SK-N-MC (cell line): ENCODE results near the gene ZNF483.
A peak's percentile ranks its signal among the peaks of the same experiment; 100 is the strongest.
"Not testable (repeated sequence)": the region's sequence is repeated elsewhere in the genome, so short reads cannot be mapped to it uniquely, and the experiment has no call there.

Experiments
- DNase-seq: peaks from one replicate; pipeline ENCODE4 v3.0.0-alpha.2; 2011; ENCODE audit warnings: low read depth, low spot score
- H3K27ac ChIP-seq: fragments of 200-600 bp; sonication (generic); 2 replicates; pipeline ENCODE4 v1.5.1; 2016; ENCODE audit warnings: mixed run types
- H3K36me3 ChIP-seq: fragments of 200-600 bp; sonication (generic); 2 replicates; pipeline ENCODE4 v1.6.1; 2017; ENCODE audit warnings: antibody characterized with exemption, low read length, mixed read lengths; ENCODE audit not compliant: insufficient read depth
- H3K4me3 ChIP-seq: fragments of 200-600 bp; sonication (generic); 2 replicates; pipeline ENCODE4 v1.5.1; 2016
- H3K9ac ChIP-seq: fragments of 200-600 bp; sonication (generic); 2 replicates; pipeline ENCODE4 v1.8.0; 2017; ENCODE audit warnings: mixed run types, mixed read lengths; ENCODE audit not compliant: insufficient read length
- H3K9me3 ChIP-seq: fragments of 200-600 bp; sonication (generic); 2 replicates; pipeline ENCODE4 v1.6.1; 2017; ENCODE audit warnings: low read depth, mild to moderate bottlenecking, antibody characterized with exemption, low read length, moderate library complexity, mixed read lengths
- EZH2 ChIP-seq: fragments of 200-600 bp; sonication (generic); IDR thresholded peaks from one replicate; pipeline ENCODE4 v1.6.1; 2017; ENCODE audit warnings: antibody characterized with exemption
- FOXP2 ChIP-seq: optimal IDR thresholded peaks from 2 replicates; pipeline ENCODE3; 2011; ENCODE audit warnings: mild to moderate bottlenecking, moderate library complexity; ENCODE audit not compliant: insufficient read depth; ENCODE audit errors: extremely low read length, control extremely low read depth
- POLR2AphosphoS5 ChIP-seq: IDR thresholded peaks from 2 replicates; pipeline ENCODE4 v1.6.1; 2012; ENCODE audit warnings: mild to moderate bottlenecking, low read depth, low read length, borderline replicate concordance

Gene ZNF483

DNA sequence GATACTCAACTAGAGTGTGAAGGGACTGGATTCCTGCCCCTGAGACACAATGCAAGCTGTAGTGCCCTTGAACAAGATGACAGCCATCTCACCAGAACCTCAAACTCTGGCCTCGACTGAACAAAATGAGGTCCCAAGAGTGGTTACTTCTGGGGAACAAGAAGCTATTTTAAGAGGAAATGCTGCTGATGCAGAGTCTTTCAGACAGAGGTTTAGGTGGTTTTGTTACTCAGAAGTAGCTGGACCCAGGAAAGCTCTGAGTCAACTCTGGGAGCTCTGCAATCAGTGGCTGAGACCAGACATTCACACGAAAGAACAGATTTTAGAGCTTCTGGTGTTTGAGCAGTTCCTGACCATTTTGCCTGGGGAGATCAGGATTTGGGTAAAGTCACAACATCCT, 2.4 kb downstream of the ZNF483 start:
- no peaks in the 10 kb centered on the region for H3K9me3 ChIP-seq
- 0 out of 2 replicates have a peak, but pooled peaks cover 3% of the 10 kb centered on the region for H3K36me3 ChIP-seq
- no peak overlapping the region for H3K4me3 ChIP-seq
- TF ChIP-seq FOXP2 = no peak
- TF ChIP-seq POLR2AphosphoS5 = no peak
- TF ChIP-seq EZH2 = no peak
- no peak for DNase-seq
- H3K9ac ChIP-seq = no peak overlapping the region
- no peak overlapping the region for H3K27ac ChIP-seq

DNA sequence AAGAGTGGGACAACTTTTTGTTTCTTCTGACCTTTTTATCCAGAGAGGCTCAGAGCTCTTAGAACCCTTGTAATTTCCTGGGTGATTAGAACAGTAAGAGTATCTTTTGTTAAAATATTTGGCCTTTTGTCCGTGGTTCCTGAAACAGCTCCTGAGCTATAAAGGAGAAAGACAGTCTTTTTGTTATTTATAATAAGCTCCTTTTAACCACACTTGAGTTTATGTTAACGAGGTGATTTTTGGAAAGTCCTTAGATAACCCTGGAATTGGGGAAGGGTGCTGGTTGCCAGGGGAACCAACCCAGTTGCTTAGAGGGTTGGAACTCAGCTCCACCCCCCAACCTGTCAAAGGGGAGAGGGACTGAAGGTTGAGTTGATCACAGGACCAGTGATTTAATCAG, 4.8 kb downstream of the ZNF483 start:
- Histone ChIP-seq H3K27ac (peak overlapping the region; percentile 96), H3K4me3 (peak overlapping the region; percentile 63), H3K36me3 (peaks cover 21% of the 10 kb centered on the region), H3K9me3 (peaks cover 12% of the 10 kb centered on the region; the same call in 1 of the 2 replicates), H3K9ac (peak overlapping the region; percentile 61)
- TF ChIP-seq FOXP2 (no peak), EZH2 (no peak), POLR2AphosphoS5 (peak; percentile 30; the same call in 1 of the 2 replicates)
- DNase-seq = peak; percentile 52

DNA sequence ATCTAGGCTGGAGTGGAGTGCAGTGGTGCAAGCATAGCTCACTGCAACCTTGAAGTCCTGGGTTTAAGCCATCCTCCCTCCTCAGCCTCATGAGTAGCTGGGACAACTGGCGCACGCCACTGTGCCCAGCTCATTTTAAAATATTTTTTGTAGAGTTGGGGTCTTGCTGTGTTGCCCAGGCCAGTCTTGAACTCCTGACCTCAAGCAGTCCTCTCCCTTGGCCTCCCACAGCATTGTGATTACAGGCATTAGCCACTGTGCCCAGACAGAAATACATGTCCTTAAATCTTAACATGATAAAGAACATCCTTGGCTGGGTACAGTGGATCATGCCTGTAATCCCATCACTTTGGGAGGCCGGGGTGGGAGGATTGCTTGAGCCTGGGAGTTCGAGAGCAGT, 6.7 kb downstream of the ZNF483 start:
- no peak for TF ChIP-seq FOXP2
- no peak for TF ChIP-seq POLR2AphosphoS5
- no peak for TF ChIP-seq EZH2
- no peak overlapping the region for H3K9ac ChIP-seq
- peaks cover 12% of the 10 kb centered on the region; the same call in 1 of the 2 replicates for H3K9me3 ChIP-seq

DNA sequence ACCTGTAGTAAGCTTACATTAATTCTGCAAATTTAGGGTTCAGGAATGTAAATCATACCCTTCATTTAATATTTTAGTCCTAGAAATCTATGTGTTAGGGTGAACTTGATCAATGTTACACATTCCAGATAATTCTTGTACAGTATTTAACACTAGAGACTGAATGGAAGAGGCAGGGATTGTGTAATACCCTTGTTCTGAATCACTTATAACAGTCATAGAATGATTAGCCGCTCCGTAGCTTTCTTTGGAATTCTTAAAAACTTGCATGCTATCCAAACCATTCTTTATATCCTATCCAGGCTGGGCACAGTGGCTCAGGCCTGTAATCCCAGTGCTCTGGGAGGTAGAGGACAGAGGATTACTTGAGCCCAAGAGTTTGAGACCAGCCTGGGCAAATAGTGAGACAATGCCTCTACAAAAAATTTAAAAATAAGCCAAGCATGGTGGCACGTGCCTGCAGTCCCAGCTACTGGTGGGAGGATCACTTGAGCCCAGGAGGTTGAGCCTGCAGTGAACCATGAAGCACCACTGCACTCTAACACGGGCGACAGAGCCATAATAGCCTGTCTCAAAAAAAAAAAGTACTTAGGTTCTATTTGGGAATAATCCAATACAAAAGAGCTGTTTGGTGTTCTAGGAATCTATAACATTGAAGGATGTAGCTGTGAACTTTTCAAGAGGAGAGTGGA, 8.3 kb downstream of the ZNF483 start:
- Histone ChIP-seq H3K9me3 (peaks cover 17% of the 10 kb centered on the region), H3K9ac (no peak overlapping the region), H3K4me3 (no peak overlapping the region), H3K27ac (no peak overlapping the region), H3K36me3 (peaks cover 42% of the 10 kb centered on the region)
- TF ChIP-seq POLR2AphosphoS5 (no peak), FOXP2 (no peak), EZH2 (no peak)
- no peak for DNase-seq

More for the DNA sequence above, 6.7 kb downstream of the ZNF483 start:
- no peak for DNase-seq
- Histone ChIP-seq H3K27ac (no peak overlapping the region), H3K4me3 (no peak overlapping the region), H3K36me3 (peaks cover 30% of the 10 kb centered on the region)

DNA sequence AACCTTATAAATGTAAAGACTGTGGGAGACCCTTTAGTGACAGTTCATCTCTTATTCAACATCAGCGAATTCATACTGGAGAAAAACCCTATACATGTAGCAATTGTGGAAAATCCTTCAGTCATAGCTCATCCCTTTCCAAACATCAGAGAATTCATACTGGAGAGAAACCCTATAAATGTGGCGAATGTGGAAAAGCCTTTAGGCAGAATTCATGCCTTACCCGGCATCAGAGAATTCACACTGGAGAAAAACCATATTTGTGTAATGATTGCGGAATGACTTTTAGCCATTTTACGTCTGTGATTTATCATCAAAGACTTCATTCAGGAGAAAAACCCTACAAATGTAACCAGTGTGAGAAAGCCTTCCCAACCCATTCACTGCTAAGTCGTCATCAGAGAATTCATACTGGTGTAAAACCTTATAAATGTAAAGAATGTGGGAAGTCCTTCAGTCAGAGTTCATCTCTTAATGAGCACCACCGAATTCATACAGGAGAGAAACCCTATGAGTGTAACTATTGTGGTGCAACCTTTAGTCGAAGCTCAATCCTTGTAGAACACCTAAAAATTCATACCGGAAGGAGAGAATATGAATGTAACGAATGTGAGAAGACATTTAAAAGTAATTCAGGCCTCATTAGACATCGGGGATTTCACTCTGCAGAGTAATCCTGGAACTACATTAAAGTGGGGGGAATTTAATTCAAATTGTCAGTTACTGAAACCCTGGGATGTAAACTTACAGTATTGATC, 17.7 kb downstream of the ZNF483 start:
- peaks cover 25% of the 10 kb centered on the region for H3K36me3 ChIP-seq

DNA sequence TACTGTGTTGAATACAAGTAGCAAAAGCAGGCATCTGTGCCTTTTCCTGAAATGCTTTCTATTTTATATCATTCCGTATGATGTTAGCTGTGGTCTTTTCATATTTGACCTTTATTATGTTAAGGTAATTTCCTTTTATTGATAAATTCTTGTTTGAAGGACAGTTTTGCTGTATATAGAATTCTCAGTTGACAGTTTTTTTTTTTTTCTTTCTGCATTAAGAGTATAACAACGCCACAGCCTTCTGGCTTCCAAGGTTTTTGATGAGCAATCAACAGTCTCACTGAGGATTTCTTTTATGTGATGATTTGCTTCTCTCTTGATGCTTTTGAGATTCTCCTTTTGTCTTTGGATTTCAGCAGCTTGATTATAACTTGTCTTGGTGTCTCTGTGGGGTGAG, 23.6 kb downstream of the ZNF483 start:
- no peak for TF ChIP-seq FOXP2
- Histone ChIP-seq H3K27ac (no peak overlapping the region), H3K9me3 (peaks cover 25% of the 10 kb centered on the region), H3K9ac (no peak overlapping the region), H3K4me3 (no peak overlapping the region), H3K36me3 (peaks cover 3% of the 10 kb centered on the region; the same call in 1 of the 2 replicates)
- DNase-seq = no peak

More for the DNA sequence above, 17.7 kb downstream of the ZNF483 start:
- no peak for TF ChIP-seq FOXP2
- TF ChIP-seq POLR2AphosphoS5 = no peak
- TF ChIP-seq EZH2 = no peak
- Histone ChIP-seq H3K4me3 (no peak overlapping the region), H3K9me3 (peaks cover 37% of the 10 kb centered on the region), H3K9ac (no peak overlapping the region), H3K27ac (no peak overlapping the region)
- no peak for DNase-seq

DNA sequence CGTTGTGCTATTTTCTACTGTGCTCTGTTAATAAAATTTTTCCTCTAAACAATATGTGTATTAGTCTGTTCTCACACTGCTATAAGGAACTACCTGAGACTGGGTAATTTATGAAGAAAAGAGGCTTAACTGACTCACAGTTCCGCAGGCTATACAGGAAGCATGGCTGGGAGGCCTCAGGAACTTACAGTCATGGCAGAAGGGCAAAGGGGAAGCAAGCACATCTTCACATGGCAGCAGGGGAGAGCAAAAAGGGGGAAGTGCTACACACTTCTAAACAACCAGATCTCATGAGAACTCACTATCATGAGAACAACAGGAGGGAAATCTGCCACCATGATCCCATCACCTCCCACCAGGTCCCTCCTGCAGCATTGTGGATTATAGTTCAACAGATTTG, 30.4 kb downstream of the ZNF483 start:
- not testable (repeated sequence) for DNase-seq, H3K9ac ChIP-seq, H3K4me3 ChIP-seq, H3K36me3 ChIP-seq, H3K9me3 ChIP-seq, H3K27ac ChIP-seq

DNA sequence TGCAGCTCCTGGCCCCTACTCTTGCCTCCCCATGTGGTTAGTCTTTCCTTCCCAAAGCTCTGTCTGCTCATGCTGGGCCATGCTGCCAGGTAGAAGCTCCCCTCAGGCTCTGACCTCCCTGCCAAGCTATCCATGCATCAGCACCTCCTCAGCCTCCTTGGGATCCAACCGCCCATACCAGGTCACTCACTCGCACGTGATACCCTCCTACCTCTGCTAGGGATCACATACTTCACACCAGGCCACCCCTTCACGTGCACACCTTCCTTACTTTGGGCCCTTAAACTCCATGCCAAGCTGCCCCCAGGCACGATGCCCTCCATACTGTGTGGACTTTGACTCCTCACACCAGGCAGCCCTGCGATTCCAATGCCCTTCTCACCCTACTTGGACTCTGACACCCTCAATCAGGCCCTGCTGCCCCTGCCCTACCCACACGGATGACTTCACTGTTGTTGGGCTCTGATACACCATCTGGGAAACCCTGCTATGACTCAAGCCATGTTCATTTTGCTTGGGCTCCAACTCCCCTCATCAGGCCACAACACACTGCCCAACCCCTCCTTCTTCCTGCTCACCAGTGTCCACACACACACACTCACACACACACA, 34.1 kb downstream of the ZNF483 start:
- H3K9ac ChIP-seq = no peak overlapping the region
- H3K4me3 ChIP-seq = no peak overlapping the region
- H3K36me3 ChIP-seq = peaks cover 3% of the 10 kb centered on the region; the same call in 1 of the 2 replicates
- no peak for DNase-seq
- no peak overlapping the region for H3K27ac ChIP-seq
- no peaks in the 10 kb centered on the region for H3K9me3 ChIP-seq
- no peak for TF ChIP-seq EZH2
- TF ChIP-seq POLR2AphosphoS5 = no peak
- no peak for TF ChIP-seq FOXP2
